ENCODE measurements around the gene CORO2B.

Gene CORO2B

GRCh38 chr15:68704496-68705021 lies 125.8 kb downstream of the CORO2B start:
- TF ChIP-seq POLR2A (IDR thresholded peaks at IDR 0.05; ENCODE audit: extremely low read depth, insufficient read length) (no peak), MYC (IDR thresholded peaks at IDR 0.05; ENCODE audit: low read depth, low read length) (no peak), CTCF (IDR thresholded peaks at IDR 0.05; ENCODE audit: low read depth, low read length) (no peak), MAX (IDR thresholded peaks at IDR 0.05; ENCODE audit: low read depth, low read length) (no peak)
- no peak overlapping the region for H3K4me3 ChIP-seq (ENCODE audit: low read depth, low read length)
- DNase-seq (ENCODE audit: low read depth), result no peak

GRCh38 chr15:68706256-68706655 lies 127.5 kb downstream of the CORO2B start:
- no peak for TF ChIP-seq POLR2A (IDR thresholded peaks at IDR 0.05; ENCODE audit: extremely low read depth, insufficient read length)
- TF ChIP-seq CTCF (IDR thresholded peaks at IDR 0.05; ENCODE audit: low read depth, low read length), result no peak
- TF ChIP-seq MAX (IDR thresholded peaks at IDR 0.05; ENCODE audit: low read depth, low read length), result no peak
- TF ChIP-seq MYC (IDR thresholded peaks at IDR 0.05; ENCODE audit: low read depth, low read length), result no peak
- no peak for DNase-seq (ENCODE audit: low read depth)
- H3K4me3 ChIP-seq (ENCODE audit: low read depth, low read length), result no peak overlapping the region

- no peak for DNase-seq (ENCODE audit: low read depth)
- no peak overlapping the region for H3K4me3 ChIP-seq (ENCODE audit: low read depth, low read length)
- TF ChIP-seq MYC (IDR thresholded peaks at IDR 0.05; ENCODE audit: low read depth, low read length) (no peak), CTCF (IDR thresholded peaks at IDR 0.05; ENCODE audit: low read depth, low read length) (no peak), POLR2A (IDR thresholded peaks at IDR 0.05; ENCODE audit: extremely low read depth, insufficient read length) (no peak)
Measured at GRCh38 chr15:68706931-68707330, 128.1 kb downstream of the CORO2B start.

- TF ChIP-seq POLR2A (IDR thresholded peaks at IDR 0.05; ENCODE audit: extremely low read depth, insufficient read length) (no peak), MAX (IDR thresholded peaks at IDR 0.05; ENCODE audit: low read depth, low read length) (no peak), CTCF (IDR thresholded peaks at IDR 0.05; ENCODE audit: low read depth, low read length) (no peak), MYC (IDR thresholded peaks at IDR 0.05; ENCODE audit: low read depth, low read length) (no peak)
- no peak for DNase-seq (ENCODE audit: low read depth)
- no peak overlapping the region for H3K4me3 ChIP-seq (ENCODE audit: low read depth, low read length)
Measured at GRCh38 chr15:68707386-68707785, 128.6 kb downstream of the CORO2B start.

GRCh38 chr15:68709876-68710275 lies 131.1 kb downstream of the CORO2B start:
- TF ChIP-seq CTCF (IDR thresholded peaks at IDR 0.05; ENCODE audit: low read depth, low read length) (no peak), POLR2A (IDR thresholded peaks at IDR 0.05; ENCODE audit: extremely low read depth, insufficient read length) (no peak), MAX (IDR thresholded peaks at IDR 0.05; ENCODE audit: low read depth, low read length) (no peak), MYC (IDR thresholded peaks at IDR 0.05; ENCODE audit: low read depth, low read length) (no peak)
- no peak for DNase-seq (ENCODE audit: low read depth)
- H3K4me3 ChIP-seq (ENCODE audit: low read depth, low read length), result no peak overlapping the region

GRCh38 chr15:68710536-68710935 lies 131.7 kb downstream of the CORO2B start:
- no peak for DNase-seq (ENCODE audit: low read depth)
- TF ChIP-seq MAX (IDR thresholded peaks at IDR 0.05; ENCODE audit: low read depth, low read length) (no peak), POLR2A (IDR thresholded peaks at IDR 0.05; ENCODE audit: extremely low read depth, insufficient read length) (no peak), CTCF (IDR thresholded peaks at IDR 0.05; ENCODE audit: low read depth, low read length) (no peak), MYC (IDR thresholded peaks at IDR 0.05; ENCODE audit: low read depth, low read length) (no peak)
- no peak overlapping the region for H3K4me3 ChIP-seq (ENCODE audit: low read depth, low read length)
